Endometrial microvascular endothelial cells (primary cell): ENCODE measurements around the gene SCP2D1. TPM values are rescaled to one million over a fixed set of nuclear protein-coding genes. Genes with fewer than 3 reads are reported as not detected.

Experiments
- in situ Hi-C: cut with HindIII; loops from 2 replicates; pipeline ENCODE4 v1.10.0; 2017; ENCODE audit warnings: low sequenced_read_pairs, low pct_unique_long_range_greater_than_20kb; ENCODE audit errors: inconsistent ontology term
- total RNA-seq: library from RNA; depleted of rRNA; stranded (reverse); fragments of >200 nt; gene quantifications from one replicate; pipeline ENCODE4 v1.2.3, GENCODE V29; 2015; ENCODE audit errors: inconsistent ontology term

SCP2D1 gene
- total RNA-seq, 1 donor from 2014 or later, result not detected

- in situ Hi-C loops, result no loop called here
Observed at GRCh38 chr20:18808712-18809111, 4.9 kb upstream of the SCP2D1 start.

DNA sequence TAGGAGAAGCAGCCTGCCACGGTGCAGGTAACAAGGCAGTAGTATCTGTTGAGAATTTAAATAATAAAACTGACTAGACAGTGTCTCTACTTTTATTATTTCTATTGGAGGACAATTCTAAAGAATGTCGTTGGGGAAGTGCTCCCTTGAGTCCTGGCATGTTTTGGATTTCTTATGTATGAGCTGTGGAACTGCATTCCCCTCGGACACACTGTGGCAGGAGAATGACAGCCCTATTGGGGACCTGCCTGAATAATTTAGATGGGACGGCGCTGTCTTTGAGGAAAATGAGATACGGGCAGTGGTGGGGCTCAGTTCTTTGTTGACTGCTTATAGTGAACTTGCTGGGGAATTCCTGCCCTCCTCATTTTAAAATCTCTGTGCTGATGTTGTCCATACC, 2.4 kb upstream of the SCP2D1 start:
- in situ Hi-C loops, result no loop called here

DNA sequence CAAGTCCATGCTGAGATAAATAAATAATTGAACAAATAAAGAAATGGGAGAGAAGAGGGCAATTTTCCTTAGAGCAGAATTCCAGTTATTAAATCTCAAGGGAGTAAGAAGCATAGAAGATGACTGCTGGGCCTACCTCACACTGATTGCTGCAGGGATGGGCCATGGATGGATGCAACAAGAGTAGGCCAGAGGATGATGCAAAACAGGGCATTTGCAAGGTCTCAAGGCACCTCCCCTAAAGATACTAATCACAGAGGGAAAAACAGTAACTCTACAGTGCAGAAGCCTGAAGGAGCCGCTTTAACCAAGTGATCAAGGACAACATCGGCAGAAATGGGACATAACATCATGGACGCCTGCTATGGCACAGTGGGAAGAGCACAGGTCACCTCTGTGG, 1.7 kb upstream of the SCP2D1 start:
- in situ Hi-C loops, result no loop called here

DNA sequence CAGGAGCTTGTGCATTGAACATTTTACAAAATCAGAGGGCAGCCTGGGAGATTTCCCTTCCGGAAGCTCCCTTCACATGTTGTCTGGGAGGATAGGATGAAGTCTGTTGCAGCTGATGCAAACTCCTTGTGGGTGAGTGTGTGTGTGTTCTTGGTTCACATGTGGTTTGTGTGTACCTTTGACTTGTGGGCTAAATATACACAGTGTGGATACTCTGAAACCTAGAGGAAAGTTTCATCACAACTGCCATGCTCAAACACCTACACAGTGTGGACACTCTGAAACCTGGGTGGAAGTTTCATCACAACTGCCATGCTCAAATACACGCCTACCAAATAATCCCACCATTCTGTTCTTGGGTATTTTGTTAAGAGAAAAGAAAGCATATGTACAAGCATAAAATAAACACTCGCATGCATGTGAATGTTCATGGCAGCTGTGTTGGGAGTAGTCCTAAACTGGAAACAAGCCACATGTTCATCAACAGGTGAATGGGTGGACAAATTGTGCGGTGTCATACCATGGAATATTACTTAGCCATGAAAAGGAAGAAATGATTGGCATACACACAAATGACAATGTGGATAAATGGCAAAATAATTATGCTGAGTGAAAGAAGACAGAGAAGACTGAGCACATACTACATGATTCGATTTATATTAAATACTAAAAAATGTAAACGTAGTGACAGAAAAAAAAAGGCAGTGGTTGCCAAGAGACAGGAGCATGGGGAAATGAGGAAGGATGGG, 1.8 kb downstream of the SCP2D1 start:
- in situ Hi-C loops, result no loop called here

DNA sequence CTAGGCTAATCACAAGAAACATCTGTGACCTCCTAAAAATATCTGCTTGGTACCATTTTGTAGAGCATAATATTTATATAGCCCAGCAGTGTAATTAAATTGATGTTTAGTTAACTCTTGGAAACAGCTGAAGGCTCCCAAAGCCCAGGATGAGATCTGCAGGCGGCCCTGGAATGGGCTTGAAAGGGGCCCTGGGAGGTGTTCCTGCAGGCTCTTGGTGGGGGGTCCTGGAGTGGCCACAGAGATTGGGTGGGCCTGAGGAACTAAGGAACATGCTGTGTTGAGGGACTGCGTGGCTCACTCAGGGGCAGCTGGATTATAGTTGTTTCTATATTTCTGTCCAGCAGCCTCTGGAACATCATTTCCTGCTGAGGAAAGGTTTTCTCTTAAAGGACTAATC, 9.2 kb downstream of the SCP2D1 start:
- in situ Hi-C loops, result no loop called here

- in situ Hi-C loops, result no loop called here
Observed at GRCh38 chr20:18831830-18832499, 18.4 kb downstream of the SCP2D1 start.

GRCh38 chr20:18832546-18833200, 19.1 kb downstream of the SCP2D1 start:
- in situ Hi-C loops, result no loop called here

- in situ Hi-C loops, result no loop called here
Observed at GRCh38 chr20:18835466-18836256, 22.1 kb downstream of the SCP2D1 start.

- in situ Hi-C loops, result no loop called here
Observed at GRCh38 chr20:18837718-18838117, 24.1 kb downstream of the SCP2D1 start.

- in situ Hi-C loops, result no loop called here
Observed at GRCh38 chr20:18839507-18840247, 26.1 kb downstream of the SCP2D1 start.

GRCh38 chr20:18840248-18840645, 26.7 kb downstream of the SCP2D1 start:
- in situ Hi-C loops, result no loop called here

- in situ Hi-C loops, result no loop called here
Observed at GRCh38 chr20:18845017-18845416, 31.4 kb downstream of the SCP2D1 start.

DNA sequence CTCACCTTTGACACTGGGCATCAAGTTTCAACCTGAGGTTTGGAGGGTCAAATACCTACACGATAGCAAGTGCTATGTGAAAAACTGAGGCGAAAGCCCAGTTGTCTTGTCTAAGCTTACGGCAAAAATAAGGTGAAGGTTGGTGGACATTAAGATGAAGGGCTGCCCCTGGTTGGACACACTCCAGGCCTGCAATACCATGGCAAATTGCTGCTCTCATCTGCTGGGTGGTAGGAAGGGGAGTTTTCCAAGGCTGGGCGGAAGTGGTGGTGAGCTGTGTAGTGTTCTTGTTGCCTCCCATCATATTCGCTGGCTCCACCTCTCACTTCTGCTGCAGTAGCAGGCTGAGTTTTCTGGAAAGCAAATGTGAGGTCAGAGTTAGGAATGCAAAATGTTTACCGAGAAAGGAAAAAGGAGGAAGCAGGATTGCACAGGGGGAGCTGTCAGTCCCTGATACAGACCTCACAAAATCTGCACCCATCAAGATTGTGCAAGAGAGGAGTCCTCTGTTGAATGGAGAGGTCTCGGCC, 33.7 kb downstream of the SCP2D1 start:
- in situ Hi-C loops, result no loop called here

DNA sequence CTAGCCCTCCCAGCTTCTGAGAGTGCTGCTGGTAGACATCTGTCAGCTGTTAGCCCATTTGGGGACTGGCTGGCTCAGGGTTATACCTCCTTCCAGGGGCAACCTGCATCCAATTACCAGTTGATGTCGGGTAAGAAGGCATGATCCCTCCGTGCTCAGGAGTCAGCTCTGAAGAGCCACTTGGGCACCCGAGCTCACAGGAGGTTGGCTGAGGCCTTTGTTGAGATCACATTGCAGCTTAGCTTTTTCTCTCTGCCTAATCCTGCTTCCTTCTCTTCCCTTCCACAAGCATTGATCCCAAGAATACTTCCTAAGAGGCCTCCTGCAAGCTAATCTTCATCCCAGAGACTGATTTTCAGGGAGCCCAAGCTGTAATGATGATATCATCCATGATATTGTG, 35.5 kb downstream of the SCP2D1 start:
- in situ Hi-C loops, result no loop called here

DNA sequence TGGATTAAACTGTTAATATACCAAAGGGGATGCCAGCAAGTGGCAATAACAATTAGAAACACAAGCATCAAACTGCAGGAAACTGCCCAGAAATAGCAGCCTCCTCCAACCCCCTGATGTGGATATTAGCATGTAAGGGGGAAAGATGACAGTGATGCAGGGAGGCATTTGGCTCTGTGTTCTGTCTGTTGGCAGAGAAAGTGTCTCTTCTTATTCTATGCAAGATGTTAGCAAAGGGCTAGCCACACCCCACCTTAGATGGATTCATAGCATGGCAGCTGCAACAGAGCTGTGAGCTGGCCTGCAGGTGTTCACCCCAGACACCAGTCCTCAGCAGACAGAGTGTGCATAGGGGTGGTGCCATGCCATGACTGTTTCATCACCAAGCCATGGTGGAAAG, 38.0 kb downstream of the SCP2D1 start:
- in situ Hi-C loops, result no loop called here

DNA sequence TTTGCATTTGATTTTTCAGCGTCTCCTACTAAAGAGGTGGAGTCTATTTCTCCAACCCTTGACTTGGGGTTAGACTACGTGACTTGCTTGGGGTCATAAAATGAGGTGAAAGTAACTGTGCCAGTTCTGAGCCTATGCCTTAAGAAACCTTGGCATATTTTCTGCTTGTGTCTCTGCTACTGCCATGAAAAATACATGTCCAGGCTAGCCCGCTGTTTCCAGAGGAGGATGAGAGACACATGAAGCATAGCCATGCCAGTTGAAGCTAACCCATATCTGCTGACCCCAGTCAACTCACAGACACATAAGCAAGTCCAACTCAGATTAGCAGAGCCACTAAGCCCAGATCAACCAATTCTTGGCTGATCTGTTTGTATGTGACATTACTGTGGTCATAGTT, 38.7 kb downstream of the SCP2D1 start:
- in situ Hi-C loops, result no loop called here

GRCh38 chr20:18853216-18853615, 39.6 kb downstream of the SCP2D1 start:
- in situ Hi-C loops, result no loop called here

DNA sequence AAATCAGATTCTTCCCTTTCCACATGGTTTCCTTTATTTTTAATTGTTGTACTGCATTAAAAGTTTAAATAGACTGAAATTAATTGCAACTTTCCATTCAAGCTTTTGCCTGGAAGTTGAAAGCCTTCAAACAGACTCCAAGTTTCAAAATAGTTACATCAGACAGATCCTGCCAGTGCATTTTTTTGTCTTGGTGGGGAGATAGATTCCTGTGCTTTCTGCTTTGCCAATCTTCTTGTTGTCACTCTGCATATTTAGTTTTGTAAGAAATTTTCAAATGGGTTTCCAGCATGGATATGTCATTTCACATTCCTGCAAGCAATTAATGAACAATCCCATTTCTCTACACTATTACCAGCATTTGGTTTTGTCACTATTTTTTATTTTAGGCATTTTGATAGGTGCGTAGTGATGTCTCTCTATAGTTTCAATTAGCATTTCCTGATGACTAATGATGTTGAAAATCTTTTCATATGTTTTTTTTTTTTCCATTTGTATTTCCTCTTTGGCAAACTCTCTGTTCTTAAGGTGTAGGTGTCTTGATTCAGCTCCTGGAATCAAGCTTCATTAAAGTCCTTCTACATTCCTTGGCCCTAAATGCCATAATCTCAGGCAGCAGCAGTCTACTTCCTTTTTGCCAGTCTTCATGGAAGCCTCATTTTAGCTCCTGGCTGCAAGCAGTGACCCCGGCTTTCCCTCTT, 40.5 kb downstream of the SCP2D1 start:
- in situ Hi-C loops, result no loop called here
